Naive B cell (primary cell): ENCODE results near the gene AHRR. TPM values are rescaled to one million over a fixed set of nuclear protein-coding genes. Genes with fewer than 3 reads are reported as not detected.

Experiments
- ATAC-seq, 2 donors: fragments of 150-1000 bp; cut with Tn5 transposase; 2 replicates each; pipeline ENCODE4 v1.10.0; 2021; ENCODE audit warnings: low read depth in 2 of 2, mild to moderate bottlenecking in 2 of 2, moderate library complexity in 2 of 2
- DNase-seq: peaks from one replicate; pipeline ENCODE4 v3.0.0; 2022
- H3K27ac Mint-ChIP-seq, 6 donors: one replicate each; pipeline ENCODE4 v1.8.0; 2020 to 2022; ENCODE audit warnings: mild to moderate bottlenecking in 6 of 6, mixed read lengths in 6 of 6, moderate library complexity in 5 of 6, inconsistent platforms in 2 of 6
- H3K27me3 Mint-ChIP-seq, 3 donors: one replicate each; pipeline ENCODE4 v1.8.0; 2021 to 2022; ENCODE audit warnings: mixed read lengths in 3 of 3, mild to moderate bottlenecking in 1 of 3
- H3K36me3 Mint-ChIP-seq, 2 donors: one replicate each; pipeline ENCODE4 v1.8.0; 2020 to 2022; ENCODE audit warnings: mixed read lengths in 2 of 2, inconsistent platforms in 1 of 2, mild to moderate bottlenecking in 1 of 2
- H3K4me1 Mint-ChIP-seq, 3 donors: one replicate each; pipeline ENCODE4 v1.8.0; 2020 to 2022; ENCODE audit warnings: mixed read lengths in 3 of 3, inconsistent platforms in 1 of 3, mild to moderate bottlenecking in 1 of 3, moderate library complexity in 1 of 3
- H3K4me3 Mint-ChIP-seq, 8 donors: one replicate each; pipeline ENCODE4 v1.8.0; 2020 to 2022; ENCODE audit warnings: mild to moderate bottlenecking in 8 of 8, mixed read lengths in 8 of 8, moderate library complexity in 8 of 8, inconsistent platforms in 2 of 8
- H3K9me3 Mint-ChIP-seq, 7 donors: one replicate each; pipeline ENCODE4 v1.8.0; 2020 to 2022; ENCODE audit warnings: mixed read lengths in 7 of 7, mild to moderate bottlenecking in 5 of 7, inconsistent platforms in 2 of 7, moderate library complexity in 1 of 7
- polyA plus RNA-seq, 6 donors: library from polyadenylated mRNA; unstranded; fragments of 300-500 nt; fragmentation: Illumina TruSeq; gene quantifications; one replicate each; pipeline ENCODE4 v1.2.3, GENCODE V29; 2021; ENCODE audit warnings: low read depth in 6 of 6

Gene AHRR
- polyA plus RNA-seq, 6 donors from 2014 or later, result 0.09 TPM; not detected in 5

- ATAC-seq, result no peak
- peaks cover 5 to 21% (median 16%) of the 10 kb centered on the region in 7 donors for H3K9me3 Mint-ChIP-seq
- peak overlapping the region in 1 of 8 donors; percentile 47 for H3K4me3 Mint-ChIP-seq
- peaks cover 0 to 12% (median 0%) of the 10 kb centered on the region in 3 donors for H3K27me3 Mint-ChIP-seq
- no peak for DNase-seq
- peaks cover 36 to 39% (median 36%) of the 10 kb centered on the region in 3 donors for H3K4me1 Mint-ChIP-seq
- no peak overlapping the region for H3K27ac Mint-ChIP-seq
- H3K36me3 Mint-ChIP-seq, result peaks cover 59 to 68% of the 10 kb centered on the region in 2 donors
Measured at GRCh38 chr5:449151-449550, 127.6 kb downstream of the AHRR start.

GRCh38 chr5:451587-452458, 130.3 kb downstream of the AHRR start:
- ATAC-seq (no peak), DNase-seq (no peak)
- peak overlapping the region in 2 of 6 donors; percentile 18 to 29 for H3K27ac Mint-ChIP-seq
- H3K9me3 Mint-ChIP-seq, result peaks cover 5 to 21% (median 16%) of the 10 kb centered on the region in 7 donors
- no peak overlapping the region for H3K4me3 Mint-ChIP-seq
- H3K4me1 Mint-ChIP-seq, result peaks cover 16 to 25% (median 25%) of the 10 kb centered on the region in 3 donors
- H3K27me3 Mint-ChIP-seq, result peaks cover 0 to 5% (median 0%) of the 10 kb centered on the region in 3 donors
- H3K36me3 Mint-ChIP-seq, result peaks cover 62 to 71% of the 10 kb centered on the region in 2 donors

GRCh38 chr5:452978-453710, 131.6 kb downstream of the AHRR start:
- H3K9me3 Mint-ChIP-seq, result peaks cover 5 to 21% (median 16%) of the 10 kb centered on the region in 7 donors
- peaks cover 0 to 5% (median 0%) of the 10 kb centered on the region in 3 donors for H3K27me3 Mint-ChIP-seq
- peak overlapping the region in 2 of 6 donors; percentile 44 to 65 for H3K27ac Mint-ChIP-seq
- peaks cover 8 to 23% (median 20%) of the 10 kb centered on the region in 3 donors for H3K4me1 Mint-ChIP-seq
- peak overlapping the region in 1 of 8 donors; percentile 55 for H3K4me3 Mint-ChIP-seq
- peaks cover 63 to 66% of the 10 kb centered on the region in 2 donors for H3K36me3 Mint-ChIP-seq
- ATAC-seq, result no peak
- no peak for DNase-seq

GRCh38 chr5:453725-454481, 132.4 kb downstream of the AHRR start:
- ATAC-seq (no peak), DNase-seq (no peak)
- H3K27me3 Mint-ChIP-seq, result no peaks in the 10 kb centered on the region
- peaks cover 0 to 18% (median 16%) of the 10 kb centered on the region in 3 donors for H3K4me1 Mint-ChIP-seq
- H3K36me3 Mint-ChIP-seq, result peaks cover 59 to 63% of the 10 kb centered on the region in 2 donors
- peaks cover 5 to 21% (median 16%) of the 10 kb centered on the region in 7 donors for H3K9me3 Mint-ChIP-seq
- peak overlapping the region in 1 of 8 donors; percentile 6 for H3K4me3 Mint-ChIP-seq
- H3K27ac Mint-ChIP-seq, result peak overlapping the region in 1 of 6 donors; percentile 37

- Mint-ChIP-seq H3K9me3 (peaks cover 5 to 21% (median 16%) of the 10 kb centered on the region in 7 donors), H3K4me1 (peaks cover 0 to 18% (median 12%) of the 10 kb centered on the region in 3 donors), H3K27ac (no peak overlapping the region), H3K36me3 (peaks cover 60 to 61% of the 10 kb centered on the region in 2 donors), H3K27me3 (no peaks in the 10 kb centered on the region), H3K4me3 (no peak overlapping the region)
- DNase-seq (no peak), ATAC-seq (no peak)
Measured at GRCh38 chr5:454936-455335, 133.4 kb downstream of the AHRR start.

- Mint-ChIP-seq H3K4me3 (no peak overlapping the region), H3K4me1 (peaks cover 0 to 15% (median 10%) of the 10 kb centered on the region in 3 donors), H3K27me3 (no peaks in the 10 kb centered on the region), H3K36me3 (peaks cover 56 to 59% of the 10 kb centered on the region in 2 donors), H3K9me3 (peaks cover 4 to 20% (median 16%) of the 10 kb centered on the region in 7 donors), H3K27ac (no peak overlapping the region)
- ATAC-seq, result no peak
- no peak for DNase-seq
Measured at GRCh38 chr5:455806-456205, 134.3 kb downstream of the AHRR start.

GRCh38 chr5:456351-457194, 135.1 kb downstream of the AHRR start:
- Mint-ChIP-seq H3K4me1 (peaks cover 0 to 15% (median 10%) of the 10 kb centered on the region in 3 donors), H3K4me3 (no peak overlapping the region), H3K9me3 (peaks cover 1 to 15% (median 12%) of the 10 kb centered on the region in 7 donors), H3K27me3 (no peaks in the 10 kb centered on the region), H3K36me3 (peaks cover 51% of the 10 kb centered on the region in 2 donors), H3K27ac (no peak overlapping the region)
- DNase-seq, result no peak
- ATAC-seq, result no peak

GRCh38 chr5:457195-457961, 135.9 kb downstream of the AHRR start:
- Mint-ChIP-seq H3K27ac (no peak overlapping the region), H3K36me3 (peaks cover 51% of the 10 kb centered on the region in 2 donors), H3K4me3 (no peak overlapping the region), H3K9me3 (peaks cover 0 to 8% (median 4%) of the 10 kb centered on the region in 7 donors), H3K4me1 (peaks cover 0 to 15% (median 10%) of the 10 kb centered on the region in 3 donors), H3K27me3 (no peaks in the 10 kb centered on the region)
- DNase-seq (no peak), ATAC-seq (no peak)

- H3K9me3 Mint-ChIP-seq, result no peaks in the 10 kb centered on the region
- H3K4me3 Mint-ChIP-seq, result no peak overlapping the region
- no peak overlapping the region for H3K27ac Mint-ChIP-seq
- no peak for ATAC-seq
- H3K27me3 Mint-ChIP-seq, result no peaks in the 10 kb centered on the region
- peaks cover 6 to 9% (median 7%) of the 10 kb centered on the region in 3 donors for H3K4me1 Mint-ChIP-seq
- peaks cover 38 to 42% of the 10 kb centered on the region in 2 donors for H3K36me3 Mint-ChIP-seq
- no peak for DNase-seq
Measured at GRCh38 chr5:458547-459353, 137.2 kb downstream of the AHRR start.

- no peak for DNase-seq
Measured at GRCh38 chr5:459562-460272, 138.2 kb downstream of the AHRR start.

More at GRCh38 chr5:459562-460272, 138.2 kb downstream of the AHRR start:
- ATAC-seq, result no peak
- Mint-ChIP-seq H3K4me3 (peak overlapping the region in 1 of 8 donors; percentile 79), H3K27ac (peak overlapping the region in 4 of 6 donors; percentile 39 to 80 (median 74)), H3K36me3 (peaks cover 30 to 37% of the 10 kb centered on the region in 2 donors), H3K27me3 (no peaks in the 10 kb centered on the region), H3K4me1 (peaks cover 8 to 16% (median 9%) of the 10 kb centered on the region in 3 donors), H3K9me3 (peaks cover 0 to 4% (median 0%) of the 10 kb centered on the region in 7 donors)
